Skin of body (tissue), 2 donors: Measurements from ENCODE around the gene CNBP. TPM values are rescaled to one million over a fixed set of nuclear protein-coding genes. Genes with fewer than 3 reads are reported as not detected.
"Not testable (repeated sequence)": the region's sequence is repeated elsewhere in the genome, so short reads cannot be mapped to it uniquely, and the experiment has no call there.

Experiments
- DNase-seq: peaks from one replicate; lab custom pipeline; 2025; lab: John Stamatoyannopoulos, UW
- total RNA-seq: library from RNA; depleted of rRNA; stranded (reverse); fragments of >200 nt; gene quantifications from one replicate; pipeline ENCODE4 v1.2.3, GENCODE V29; 2014

The CNBP gene
- total RNA-seq: 254 TPM

GRCh38 chr3:129183569-129184395 lies at the start of gene CNBP:
CNBP (minus strand) TSS chr3:129183896; CDS start chr3:129171757, 12,139 bp downstream.
- DNase-seq: peak; percentile 93

- DNase-seq: no peak
Observed at GRCh38 chr3:129231331-129232119, 47.8 kb upstream of the CNBP start.

DNA sequence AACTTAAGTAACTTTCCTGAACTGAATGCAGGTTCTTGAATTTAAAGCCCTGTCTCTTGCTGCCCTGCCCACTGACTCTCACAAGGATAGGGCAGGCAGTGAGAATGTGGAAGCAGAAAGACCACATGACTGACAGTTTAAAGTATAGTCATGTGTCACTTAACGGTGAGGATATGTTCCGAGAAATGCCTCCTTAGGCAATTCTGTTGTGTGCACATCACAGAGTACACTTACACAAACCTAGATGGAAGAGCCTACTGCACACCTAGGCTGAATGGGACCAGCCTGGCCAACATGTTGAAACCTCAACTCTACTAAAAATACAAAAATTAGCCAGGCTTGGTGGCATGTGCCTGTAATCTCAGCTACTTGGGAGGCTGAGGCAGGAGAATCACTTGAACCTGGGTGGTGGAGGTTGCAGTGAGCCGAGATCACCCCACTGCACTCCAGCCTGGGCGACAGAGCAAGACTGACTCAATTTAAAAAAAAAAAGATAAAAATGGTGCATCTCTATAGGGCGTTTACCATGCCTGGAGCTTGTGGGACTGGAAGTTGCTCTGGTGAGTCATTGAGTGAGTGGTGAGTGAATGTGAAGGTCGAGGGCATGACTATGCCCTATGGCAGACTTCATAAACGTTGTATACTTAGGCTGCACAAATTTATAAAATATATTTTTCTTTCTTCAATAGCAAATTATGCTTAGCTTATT lies 46.8 kb upstream of the CNBP start:
- DNase-seq: no peak

DNA sequence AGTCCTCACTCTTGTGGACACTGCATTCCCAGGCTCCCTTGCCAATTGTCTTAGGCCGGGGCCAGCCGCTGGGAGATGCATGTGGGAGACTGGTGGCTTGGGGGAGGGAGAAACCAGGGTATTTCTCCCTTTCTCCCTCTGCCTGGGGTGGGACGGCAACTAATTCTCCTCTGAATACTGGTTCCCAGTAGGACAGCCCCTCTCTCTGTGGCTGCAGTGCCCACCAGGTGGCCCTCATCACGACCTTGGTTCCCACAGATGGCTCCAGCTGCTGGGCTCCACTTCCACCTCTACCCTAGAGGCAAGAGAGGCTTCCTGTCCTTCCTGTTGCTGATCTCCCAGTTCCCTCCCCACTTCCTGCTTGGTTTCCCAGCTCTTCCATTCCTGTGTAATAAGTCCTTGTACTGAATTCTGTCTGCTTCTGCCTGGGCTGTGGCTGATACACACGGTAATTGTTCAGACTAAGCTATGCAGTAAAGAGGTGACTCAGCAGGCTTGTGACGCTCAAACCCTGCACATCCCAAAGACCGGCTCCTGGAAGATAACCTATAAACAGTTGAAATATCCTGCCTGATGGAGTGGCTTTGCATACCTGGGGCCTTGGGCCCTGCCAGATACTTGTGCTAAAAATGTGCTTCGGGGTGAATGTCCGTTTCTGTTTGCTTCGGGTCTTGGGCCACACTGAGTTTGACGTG lies 45.3 kb upstream of the CNBP start:
- DNase-seq: no peak

DNA sequence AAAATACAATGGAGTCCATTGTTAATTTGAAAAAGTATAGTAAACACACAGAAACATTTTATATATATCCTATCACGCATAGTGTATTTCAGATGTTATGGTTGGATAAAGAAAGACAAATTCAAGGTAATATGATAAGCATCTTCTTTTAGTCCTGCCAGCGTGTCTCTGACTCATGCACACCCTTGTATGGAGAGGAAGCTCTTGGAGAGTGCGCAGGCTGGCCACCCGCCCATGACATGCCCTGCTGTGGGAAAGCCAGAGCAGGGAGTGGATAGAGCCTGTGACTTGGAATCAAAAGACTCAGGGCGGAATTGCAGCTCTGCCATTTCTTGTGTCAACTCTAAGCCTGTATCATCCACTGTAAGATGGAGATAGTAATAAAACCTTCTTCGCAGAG lies 42.7 kb upstream of the CNBP start:
- DNase-seq: no peak

DNA sequence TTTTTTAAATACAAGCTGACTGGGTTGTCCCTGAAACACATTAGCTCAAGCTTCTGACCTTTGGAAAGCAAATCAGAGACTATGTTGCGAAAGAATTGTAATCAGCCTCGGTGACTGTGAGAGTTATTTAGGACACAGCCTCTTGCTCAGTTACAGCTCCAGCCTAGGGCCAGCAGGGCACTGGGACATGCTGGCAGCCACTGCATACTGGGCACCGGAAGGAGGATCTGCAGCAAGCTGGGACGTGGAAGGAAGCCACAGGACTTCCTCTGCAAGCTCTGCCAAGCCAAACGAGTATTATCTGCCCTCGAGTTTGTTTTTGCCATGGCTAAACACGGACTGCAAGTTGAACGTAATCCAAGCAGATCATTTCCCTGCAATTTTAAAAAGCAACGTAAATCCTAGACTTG lies 41.3 kb upstream of the CNBP start:
- DNase-seq: peak; percentile 11

DNA sequence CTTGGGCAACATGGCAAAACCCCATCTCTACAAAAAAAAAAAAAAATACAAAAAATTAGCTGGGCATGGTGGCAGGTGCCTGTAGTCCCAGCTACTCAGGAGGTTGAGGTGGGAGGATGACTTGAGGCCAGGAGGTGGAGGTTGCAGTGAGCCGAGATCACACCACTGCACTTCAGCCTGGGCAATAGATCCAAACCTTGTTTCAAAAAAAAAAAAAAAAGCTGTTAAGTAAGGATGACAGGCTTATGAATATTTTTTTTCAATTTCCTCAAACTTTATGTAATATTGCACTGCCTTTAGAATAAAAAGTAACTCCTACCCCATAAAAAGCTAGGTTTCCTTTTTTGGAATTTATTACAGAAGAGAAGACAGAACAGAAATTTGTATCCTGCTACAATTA lies 40.7 kb upstream of the CNBP start:
- not testable (repeated sequence) for DNase-seq

- DNase-seq: no peak
Observed at GRCh38 chr3:129218742-129219141, 35.0 kb upstream of the CNBP start.

DNA sequence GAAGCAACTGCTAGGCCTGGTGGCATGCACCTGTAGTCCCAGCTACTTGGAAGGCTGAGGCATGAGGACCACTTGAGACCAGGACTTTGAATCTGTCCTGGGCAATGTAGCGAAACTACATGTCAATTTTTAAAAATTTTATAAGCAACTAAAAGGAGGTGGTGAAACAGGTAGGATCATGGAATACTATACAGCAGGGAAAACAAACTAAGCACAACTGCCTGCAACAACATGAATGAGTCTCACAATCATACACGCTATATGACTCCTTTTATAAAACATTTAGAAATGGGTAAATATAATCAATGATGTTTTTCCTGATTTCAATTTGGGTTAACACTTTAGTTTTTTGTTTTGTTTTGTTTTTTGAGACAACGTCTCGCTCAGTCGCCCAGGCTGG lies 29.5 kb upstream of the CNBP start:
- no peak for DNase-seq

GRCh38 chr3:129211772-129212171 lies 28.1 kb upstream of the CNBP start:
- no peak for DNase-seq

GRCh38 chr3:129211345-129211744 lies 27.6 kb upstream of the CNBP start:
- no peak for DNase-seq

GRCh38 chr3:129207479-129207878 lies 23.8 kb upstream of the CNBP start:
- DNase-seq: peak; percentile 57

GRCh38 chr3:129205109-129205832 lies 21.6 kb upstream of the CNBP start:
- DNase-seq: no peak

DNA sequence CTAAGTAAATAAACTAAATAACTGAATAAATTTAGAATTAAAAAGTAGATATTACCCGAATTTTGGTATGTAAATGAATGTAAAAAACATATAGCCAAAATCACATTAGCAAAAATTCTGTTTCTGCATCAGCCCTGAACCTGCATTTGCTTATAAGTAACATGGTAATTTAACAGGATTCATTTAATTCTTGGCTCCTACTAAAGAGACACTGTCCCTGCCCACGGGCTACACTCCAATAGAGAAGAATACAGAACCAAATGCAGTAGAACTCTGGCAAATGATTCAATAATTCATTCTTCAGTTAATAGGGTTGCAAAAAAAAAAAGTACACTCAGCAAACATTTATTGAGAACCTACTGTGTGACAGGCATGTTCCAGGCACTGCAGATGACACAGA lies 20.8 kb upstream of the CNBP start:
- no peak for DNase-seq

DNA sequence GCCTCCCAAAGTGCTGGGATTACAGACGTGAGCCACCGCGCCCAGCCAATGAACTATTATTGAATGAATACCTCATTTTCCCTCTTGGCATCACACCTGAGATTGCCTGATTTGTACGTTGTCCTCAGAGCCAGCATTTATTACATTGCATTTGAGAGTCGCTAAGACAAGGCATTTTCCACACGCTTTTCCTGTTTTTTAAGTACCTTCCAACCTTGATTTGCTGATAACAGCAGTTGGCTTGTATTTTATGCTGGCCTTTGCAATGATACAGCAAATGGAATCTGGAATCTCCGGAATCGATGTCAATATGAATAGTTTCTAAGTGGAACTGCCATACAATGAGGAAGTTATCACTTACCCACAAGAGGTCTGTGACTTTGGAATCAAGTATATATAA lies 15.7 kb upstream of the CNBP start:
- DNase-seq: no peak

DNA sequence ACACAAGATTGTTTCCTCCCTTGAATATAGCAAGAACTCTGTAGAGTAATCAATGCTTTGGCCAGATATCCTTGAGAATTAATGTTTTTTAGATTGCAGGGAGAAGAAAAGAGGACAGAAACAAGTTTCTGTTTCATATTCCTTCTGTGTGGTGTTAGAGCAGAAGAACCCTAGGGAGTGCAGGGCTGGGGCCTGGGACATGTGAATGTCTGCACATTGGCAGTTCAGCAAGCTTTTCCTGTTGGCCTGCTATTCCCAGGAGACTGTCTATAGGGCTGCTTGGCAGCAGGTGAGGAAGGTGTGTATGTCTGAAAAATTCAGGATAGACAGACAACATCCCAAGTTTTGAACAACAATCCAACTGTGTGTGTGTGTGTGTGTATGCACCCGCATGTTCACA lies 13.6 kb upstream of the CNBP start:
- DNase-seq: no peak

GRCh38 chr3:129196601-129197000 lies 12.9 kb upstream of the CNBP start:
- no peak for DNase-seq

DNA sequence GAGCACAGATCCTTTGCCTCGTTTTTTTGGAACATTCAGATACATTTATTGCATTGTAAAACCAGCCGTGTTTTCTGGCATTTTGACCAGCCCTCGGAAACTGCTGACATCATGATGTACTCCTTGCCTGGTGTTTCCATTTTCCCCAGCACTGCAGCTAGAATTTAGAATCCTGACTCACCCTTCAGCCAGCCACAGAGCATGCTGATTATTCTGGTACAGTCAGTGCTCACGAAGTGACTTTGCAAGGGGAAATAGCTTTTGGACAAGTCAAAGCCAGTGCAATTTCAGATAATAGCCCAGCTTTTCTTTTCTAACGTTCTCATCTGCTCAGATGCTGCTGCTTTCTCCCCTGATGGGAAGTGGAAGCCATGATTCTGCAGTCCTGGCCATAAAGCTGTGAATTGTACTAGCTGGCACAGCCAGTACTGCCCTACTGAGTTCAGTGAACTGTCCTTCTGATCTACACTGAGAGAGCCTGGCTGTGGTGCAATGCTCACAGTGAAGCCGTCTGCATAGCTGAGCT lies 12.1 kb upstream of the CNBP start:
- DNase-seq: no peak

- DNase-seq: not testable (repeated sequence)
Observed at GRCh38 chr3:129189793-129190192, 6.1 kb upstream of the CNBP start.

GRCh38 chr3:129187857-129188256 lies 4.2 kb upstream of the CNBP start:
- no peak for DNase-seq

DNA sequence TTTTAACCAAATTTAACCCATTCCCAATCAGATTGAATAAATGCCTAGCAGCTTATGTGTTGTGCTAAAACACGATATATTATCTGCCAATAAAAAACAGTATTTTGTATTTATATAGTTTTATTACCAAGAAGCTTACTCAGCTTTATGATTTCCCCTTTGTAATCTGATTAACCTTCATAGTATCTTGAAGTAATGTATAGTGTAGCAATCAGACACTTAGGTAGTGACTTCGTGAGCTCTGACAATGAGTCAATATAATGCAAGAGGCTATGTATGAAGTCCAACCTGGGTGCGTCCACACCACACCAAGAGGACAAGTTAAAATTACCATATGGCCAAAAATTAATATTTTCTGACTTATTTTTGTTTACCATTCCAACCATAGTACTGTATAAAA lies 2.1 kb upstream of the CNBP start:
- DNase-seq: no peak
